ENCODE results near the gene ZNF497.
A peak's percentile ranks its signal among the peaks of the same experiment; 100 is the strongest.

ZNF497 gene

GRCh38 chr19:58310685-58311084 is 51.9 kb downstream of the ZNF497 start:
- peak; percentile 17 for DNase-seq (ENCODE audit: low read depth)

- no peak for DNase-seq (ENCODE audit: low read depth)
Measured at GRCh38 chr19:58307736-58308135, 54.8 kb downstream of the ZNF497 start.

- DNase-seq (ENCODE audit: low read depth), result peak; percentile 27
Measured at GRCh38 chr19:58305932-58306323, 56.6 kb downstream of the ZNF497 start.

DNA sequence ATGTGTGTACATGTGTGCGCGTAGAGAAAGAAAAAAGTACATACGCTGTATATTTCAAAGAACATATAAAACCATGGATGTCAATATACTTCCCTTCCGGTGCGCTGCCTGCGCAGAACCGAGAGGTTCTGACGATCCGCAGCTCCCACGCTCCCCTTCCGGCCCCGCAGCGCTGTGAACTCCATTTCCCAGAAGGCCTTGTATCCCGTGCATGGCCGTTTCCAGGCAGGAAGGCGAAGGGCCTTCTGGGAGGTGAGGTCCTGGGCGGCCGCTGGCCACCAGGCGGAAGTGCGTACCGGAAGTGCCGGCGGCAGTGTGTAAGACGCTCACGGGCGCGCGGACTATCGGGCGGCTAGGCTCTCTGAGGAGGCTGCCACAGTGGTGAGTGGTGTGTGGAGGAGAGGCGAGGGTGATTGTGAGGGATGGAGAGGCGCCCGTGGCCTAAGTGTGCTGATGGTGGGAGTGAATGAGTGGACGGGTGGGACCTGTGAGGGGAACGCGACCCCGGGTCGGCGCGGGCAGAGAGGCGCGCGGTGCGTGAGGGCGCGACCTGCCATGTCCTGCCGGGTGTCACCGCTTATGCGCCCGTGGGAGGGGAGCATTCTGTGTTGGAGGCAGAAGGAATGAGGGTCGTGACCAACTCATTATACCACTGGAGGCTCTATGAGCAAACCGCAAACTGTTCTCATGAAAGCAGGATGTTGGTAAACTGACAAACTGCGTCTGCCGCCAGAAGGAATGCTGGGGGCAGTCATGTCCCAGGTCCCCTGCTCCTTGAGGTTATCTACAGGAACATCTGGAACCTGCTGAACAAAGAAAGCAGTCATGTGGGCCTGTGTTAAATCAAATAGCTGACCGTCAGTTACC is 57.3 kb downstream of the ZNF497 start, which contains the start of gene ERVK3-1:
Gene ERVK3-1, plus strand, starts transcription at position 313 of the 867 bp plus-strand sequence. CDS start 6,792 bp downstream, outside the sequence.
- DNase-seq (ENCODE audit: low read depth), result peak; percentile 99

GRCh38 chr19:58304748-58305064 is 57.8 kb downstream of the ZNF497 start:
- DNase-seq (ENCODE audit: low read depth), result no peak
